Stimulated activated CD8-positive, alpha-beta memory T cell treated with anti-CD3 and anti-CD28 coated beads, Interleukin-7, amount 100 ng/mL, for 48 hours (primary cell): ENCODE data around the gene GPR84.

Source experiments
- DNase-seq, 2 donors: peaks; one replicate each; pipeline ENCODE4 v3.0.0-alpha.2; 2020; ENCODE audit warnings: low read depth in 1 of 2; ENCODE audit errors: extremely low read depth in 1 of 2

Gene GPR84

DNA sequence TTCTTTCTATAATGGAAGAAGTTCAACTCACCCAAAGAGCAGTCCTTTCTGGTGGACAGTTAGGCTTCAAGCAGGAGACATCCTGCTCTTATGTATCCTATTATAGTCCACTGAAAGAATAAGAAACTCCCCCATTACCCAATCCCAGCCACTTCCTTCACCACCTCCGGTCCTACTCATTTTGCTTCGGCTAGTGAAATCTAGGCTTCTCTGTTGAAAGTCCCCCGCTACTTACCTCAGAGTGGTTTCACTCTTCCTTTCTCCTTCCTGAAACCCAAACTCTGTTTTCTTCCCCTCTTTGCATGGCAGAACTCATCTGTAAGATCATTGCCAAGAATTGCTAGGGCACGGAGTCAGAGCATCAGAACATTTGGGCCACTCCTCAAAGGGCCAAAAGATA lies at the start of gene GPR84:
Gene GPR84, minus strand, starts transcription at position 74 of the 400 bp plus-strand sequence. CDS start 635 bp downstream, outside the sequence.
- peak in 1 of 2 donors; percentile 45 for DNase-seq

DNA sequence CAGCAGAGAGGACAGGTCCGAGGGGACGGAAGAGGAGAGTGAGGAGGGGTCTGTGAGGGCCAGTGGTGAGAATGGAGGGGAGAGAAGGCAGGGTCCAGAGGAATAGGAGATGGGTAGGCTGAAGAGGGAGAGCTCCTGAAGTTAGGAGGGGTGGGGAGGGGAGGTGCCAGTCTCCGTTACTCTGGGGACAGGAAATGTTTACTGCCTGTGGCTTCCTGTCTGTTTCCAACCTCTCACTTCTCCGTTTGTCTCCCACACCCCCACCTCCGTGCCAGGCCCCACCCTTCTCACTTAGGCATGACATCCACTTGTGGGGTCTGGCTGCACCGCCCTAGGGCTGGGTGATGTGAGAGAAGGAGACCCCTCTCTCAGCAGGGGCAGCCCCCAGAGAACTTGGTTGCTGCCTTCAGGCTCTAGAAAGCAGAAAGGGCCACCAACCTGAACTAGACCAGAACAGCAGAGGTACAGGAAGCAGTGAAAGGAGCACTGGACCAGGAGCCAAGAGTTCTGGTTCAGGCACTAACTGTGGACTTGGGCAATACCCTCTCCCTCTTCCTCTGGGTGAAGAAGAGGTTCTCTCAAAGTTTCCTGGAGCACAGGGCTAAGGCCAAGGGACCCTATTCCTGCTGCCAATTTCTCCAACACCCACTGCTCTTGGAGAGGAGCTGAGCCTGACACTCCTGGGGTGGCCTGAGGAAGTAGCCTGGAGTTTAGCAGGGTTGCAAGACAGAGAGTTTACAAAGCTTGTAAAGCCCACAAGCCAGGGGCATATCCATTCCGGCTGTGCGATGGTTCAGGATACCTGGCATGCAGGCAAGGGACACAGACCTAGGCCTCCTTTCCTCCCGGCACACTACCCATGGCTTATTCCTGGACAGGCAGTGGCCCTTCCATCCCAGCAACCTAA lies 49.3 kb upstream of the GPR84 start:
- peak; percentile 41 to 62 for DNase-seq

DNA sequence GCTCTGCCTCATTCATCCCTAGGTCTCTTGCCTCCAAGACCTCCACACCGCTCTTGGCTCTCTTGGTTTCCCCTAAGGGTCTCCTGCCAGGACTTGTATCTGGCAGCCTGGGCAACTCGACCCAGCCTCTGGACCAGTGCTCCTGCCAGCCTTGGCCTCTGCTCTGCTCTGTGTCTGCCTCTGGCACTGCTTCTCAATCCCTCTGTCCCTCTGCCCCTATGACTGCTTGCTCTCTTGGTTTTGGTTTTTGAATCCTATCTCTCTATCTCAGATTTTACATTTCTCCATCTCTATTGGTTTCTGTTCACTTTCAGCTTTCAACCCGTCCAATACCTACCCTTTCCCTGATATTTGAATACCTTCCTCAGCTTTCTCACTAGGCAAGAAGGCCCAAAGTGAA lies 48.5 kb upstream of the GPR84 start:
- DNase-seq = no peak

DNA sequence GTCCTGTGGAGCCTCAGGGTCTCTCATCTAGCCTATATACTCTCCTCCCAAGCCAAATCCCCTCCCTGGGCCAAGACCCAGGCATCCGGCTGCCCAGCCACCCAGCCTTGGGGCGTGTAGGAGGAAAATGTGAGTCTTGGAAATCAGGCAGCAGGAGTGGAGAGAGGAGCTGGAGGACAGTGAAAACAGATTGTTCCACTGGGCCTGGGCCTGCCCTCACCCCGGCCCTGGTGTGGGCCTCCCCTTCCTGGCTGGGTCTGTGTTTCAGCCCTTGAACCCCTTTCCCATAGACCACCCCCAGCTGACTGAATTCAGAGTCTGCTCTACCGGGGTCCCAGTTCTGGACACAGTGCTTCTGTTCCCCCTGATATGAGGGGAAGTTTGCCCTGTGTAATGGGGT lies 48.1 kb upstream of the GPR84 start:
- no peak for DNase-seq

DNA sequence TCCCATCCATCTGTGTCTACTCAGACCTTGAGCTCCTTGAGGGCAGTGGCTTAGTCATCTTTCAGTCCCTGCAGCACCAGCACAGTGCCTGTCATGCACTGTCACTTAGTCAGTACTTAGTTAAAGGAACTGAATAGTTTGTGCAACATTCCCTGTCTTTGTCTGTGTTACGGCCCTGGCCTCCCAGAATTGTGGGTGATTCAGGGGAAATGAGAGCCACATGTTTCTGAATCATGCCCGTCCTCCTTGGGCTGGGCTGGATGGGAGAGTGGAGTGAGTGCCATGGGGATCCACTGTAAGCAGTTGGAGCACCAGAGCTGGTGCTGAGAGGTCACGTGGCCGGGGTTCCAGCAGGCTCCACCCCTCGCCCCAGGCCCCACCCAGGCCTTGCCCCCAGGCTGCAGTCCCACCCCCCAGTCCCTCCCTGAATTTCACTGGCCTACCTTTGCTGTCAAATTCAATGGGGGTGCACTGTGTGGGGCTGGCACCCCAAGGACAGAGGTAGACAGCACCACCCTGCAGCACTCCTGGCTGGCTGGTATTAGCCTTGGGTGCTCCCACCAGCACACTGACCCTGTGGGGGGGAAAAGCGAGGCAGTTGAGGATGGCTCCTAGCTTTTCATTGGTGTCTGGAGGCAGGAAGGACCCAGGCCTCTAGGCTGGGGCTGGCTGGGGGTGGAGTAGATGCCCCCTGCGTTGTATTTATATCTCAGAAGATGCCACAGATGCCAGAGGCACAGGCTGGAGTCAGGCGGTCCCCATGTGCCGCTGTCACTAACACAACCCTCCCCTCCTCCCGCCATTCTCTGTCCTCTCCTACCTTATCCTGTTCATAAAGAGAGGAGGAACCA lies 47.3 kb upstream of the GPR84 start:
- DNase-seq = peak in 1 of 2 donors; percentile 39

DNA sequence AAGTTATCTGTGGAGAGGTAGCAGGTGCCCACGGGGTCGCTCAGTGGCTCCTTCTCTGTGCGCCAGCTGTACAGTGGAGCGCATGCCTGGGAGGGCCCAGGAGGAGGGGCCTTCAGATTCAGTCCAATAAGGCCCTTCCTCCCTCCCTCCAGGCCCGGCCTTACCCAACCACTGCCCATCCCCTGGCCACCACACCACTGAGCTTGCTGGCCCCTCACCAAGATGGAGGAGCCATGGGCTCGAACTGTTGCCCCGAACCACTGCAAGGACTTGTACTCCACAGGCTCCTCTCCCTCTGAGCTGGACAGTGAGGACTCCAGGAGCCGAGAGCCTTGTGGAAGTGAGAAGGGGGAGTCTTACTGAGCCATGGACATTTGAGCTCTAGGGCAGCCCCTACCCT lies 45.0 kb upstream of the GPR84 start:
- DNase-seq = no peak

DNA sequence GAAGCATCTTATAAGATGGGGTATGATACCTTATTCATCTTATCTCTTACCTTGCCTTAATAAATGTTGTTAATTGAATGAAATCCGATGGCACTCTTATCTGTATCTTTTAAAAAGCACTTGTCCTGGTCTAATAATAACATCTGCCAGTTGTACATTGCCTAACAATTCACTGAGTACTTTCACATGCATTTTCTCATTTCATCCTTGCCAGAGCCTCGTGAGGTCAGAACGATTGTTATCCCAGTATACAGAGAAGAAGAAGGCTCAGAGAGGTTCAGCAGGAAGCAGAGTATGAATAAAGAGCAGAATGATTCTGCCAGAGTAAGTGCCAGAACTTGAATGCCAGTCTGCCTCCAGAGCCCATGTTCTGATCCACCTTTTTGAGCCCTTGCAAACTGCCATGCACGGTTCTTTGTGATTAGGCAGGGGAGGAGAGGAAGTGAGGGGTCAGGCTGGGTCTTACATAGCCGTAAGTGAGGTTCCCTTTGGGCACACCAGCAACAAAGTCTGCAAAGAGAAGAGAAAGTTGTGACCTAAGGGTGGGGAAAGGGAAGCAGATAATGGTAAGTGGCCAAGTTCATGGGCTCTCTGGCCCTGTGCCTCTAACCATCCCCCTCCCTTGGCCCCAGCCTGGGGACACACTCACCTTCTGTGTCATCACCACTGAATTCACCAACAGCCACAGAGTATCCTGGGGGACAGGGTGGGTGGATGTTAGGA lies 43.1 kb upstream of the GPR84 start:
- DNase-seq = no peak

DNA sequence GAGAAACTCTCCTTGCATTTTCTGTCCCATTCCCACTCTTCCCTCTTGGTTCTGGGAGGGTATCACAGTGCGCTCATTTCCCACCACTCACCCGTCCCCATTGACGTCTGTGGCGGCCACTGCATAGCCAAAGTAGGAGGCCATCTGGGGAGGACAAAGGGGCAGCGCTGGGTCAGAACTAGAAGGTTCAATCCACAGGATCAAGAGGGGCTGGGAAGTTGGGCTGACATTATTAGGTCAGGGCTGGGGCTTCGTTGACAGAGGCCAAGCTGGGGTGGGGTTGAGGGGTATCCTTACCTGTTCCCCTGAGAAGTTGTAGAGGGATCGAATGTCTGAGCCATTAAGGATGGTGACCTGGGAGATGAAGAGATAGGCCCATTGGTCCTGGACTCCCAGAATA lies 41.3 kb upstream of the GPR84 start:
- DNase-seq = no peak

DNA sequence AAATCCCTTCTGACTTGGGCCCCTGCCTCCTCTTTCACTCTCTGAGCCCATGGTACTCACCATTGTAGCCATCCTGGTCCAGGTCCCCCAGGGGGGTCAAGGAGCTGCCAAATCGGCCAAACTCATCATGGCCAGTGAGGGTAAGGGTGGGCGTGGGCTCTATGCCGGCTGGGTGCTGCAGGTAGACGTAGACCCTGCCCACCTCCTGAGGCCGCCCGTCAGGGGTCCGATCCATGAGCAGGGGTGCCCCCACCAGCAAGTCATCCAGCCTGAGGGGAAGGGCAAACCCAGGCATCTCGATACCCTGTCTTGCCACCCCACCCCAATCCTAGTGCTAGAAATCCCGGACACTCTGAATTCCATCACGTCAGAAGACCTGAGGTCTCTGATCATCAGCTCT lies 40.8 kb upstream of the GPR84 start:
- DNase-seq = no peak

DNA sequence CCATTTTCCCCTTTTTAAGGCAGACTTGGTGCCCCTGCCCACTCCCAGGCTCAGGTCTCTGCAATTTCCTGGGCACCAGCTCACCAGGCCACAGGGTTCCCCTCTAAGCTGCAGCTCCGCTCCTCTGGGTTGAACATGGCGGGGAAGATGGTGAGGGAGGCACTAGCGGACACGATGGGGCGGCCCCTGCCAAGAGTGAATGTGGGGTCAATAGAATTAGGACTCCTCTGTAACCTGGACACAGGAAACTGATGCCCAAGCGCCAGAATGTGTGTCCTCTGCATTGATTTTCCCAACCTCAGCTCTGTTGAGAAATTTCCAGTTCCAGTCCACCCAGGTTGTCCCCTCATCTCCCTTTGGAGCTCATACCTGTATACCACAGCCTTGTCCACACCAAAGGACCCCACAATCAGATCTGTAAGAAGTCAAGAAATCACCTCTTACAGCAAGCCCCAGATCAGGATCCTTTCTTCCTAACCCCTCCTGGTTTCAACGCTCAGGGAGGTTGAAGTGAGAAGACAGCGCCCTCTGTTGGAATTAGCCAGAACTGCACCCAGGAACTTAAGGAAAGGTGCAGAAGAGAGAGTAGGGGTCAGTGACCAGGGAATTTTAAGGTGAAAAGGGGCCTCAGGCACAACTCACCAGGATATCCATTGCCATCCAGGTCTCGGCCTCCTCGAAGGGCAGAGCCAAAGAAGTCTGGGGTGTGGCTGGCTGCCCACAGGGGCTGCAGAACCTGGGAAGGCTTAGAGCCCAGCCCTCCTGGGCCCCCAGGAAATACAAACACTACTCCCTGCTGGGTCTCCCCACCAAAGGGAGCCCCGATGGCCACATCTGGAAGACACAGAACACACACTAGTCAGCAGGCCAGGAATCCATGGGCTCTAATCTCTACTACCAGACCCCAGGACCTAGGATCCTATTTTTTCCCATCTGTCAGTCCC lies 40.0 kb upstream of the GPR84 start:
- DNase-seq = peak in 1 of 2 donors; percentile 36

DNA sequence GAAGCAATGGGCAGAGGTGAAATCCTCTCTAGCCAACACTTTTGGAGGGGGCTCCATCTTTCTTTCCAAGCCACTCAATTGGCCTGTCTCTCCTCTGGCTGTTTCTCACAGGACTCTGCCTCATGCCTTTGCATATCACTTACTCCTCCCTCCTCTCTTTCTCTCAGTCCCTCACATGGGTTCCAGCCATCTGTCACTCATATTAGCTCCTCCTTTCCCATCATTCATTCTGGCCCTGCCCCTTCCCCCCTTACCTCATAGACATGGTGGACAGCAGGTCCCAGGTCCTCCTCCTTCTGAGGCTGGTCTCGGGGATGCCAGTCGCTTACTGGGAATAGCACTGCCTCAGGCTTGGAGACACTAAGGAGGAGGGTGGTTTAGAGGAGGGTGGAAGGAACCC lies 36.8 kb upstream of the GPR84 start:
- no peak for DNase-seq

DNA sequence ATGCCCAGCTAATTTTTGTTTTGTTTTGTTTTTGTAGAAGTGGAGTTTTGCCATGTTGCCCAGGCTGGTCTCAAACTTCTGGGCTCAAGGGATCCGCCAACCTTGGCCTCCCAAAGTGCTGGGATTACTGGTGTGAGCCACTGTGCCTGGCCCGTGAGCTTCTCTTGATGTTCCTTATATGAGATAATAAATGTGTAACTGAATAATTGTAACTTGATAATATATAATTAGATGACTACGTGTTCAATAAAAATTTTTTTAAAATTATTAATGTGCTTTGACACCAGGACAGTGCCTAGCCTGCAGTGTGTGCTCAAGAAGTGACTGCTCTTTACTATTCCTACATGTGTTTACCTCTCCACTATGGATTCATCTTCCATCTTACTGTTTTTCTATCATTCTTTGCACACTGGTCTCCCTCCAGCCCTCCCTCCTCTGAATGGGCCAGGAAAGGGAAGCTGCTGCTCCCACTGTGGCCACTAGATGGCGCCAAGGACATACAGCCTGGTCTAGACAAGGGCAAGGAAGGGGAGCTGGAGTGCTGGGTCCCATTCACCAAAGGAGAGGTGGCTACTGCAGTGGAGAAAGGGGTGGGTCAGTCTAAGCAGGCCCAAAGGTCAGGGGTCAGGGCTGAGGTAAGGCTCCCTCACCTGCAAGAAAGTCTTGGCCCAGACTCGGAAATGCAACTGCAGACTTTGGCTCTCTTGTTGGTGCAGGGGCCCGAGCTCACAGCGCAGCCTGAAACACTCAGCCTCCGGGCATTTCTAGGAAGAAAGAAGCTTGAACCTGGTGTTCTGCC lies 34.9 kb upstream of the GPR84 start:
- DNase-seq = peak; percentile 63 to 69

DNA sequence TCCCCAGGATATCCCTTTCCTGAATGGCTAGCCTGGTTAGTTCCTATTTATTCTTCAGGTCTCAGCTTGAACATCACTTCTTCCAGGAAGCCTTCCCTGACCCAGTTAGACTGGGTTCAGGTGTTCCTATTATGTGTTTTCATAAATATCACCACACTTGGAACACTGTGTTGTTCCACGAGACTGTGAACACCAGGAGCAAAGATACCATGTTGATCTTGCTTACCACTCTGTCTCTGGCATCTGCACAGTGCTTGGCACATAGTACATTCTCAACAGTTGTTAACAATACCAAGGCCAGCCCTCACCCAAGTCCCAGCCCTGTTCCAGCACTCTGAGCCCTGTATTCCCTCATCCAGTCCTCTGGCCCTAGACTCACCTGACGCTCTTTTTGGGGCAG lies 33.9 kb upstream of the GPR84 start:
- no peak for DNase-seq

DNA sequence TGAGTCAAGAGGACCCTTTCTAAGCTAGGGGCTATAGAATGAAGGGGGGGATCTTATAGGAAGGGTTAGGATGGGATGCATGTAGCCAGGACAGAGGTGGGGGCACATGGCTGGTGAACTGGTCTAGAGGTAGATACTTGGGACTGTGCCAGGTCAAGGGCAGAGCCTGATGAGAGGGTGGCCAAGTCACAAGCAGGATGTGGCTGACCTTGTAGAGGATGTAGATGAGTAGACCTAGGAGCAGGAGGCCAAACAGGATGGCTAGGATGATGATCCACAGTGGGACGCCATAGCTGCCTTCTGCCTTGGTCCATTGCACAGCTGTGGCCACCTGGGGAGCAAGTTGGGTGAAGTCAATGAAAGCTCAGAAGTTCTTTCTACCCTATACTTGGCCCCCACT lies 32.9 kb upstream of the GPR84 start:
- no peak for DNase-seq

DNA sequence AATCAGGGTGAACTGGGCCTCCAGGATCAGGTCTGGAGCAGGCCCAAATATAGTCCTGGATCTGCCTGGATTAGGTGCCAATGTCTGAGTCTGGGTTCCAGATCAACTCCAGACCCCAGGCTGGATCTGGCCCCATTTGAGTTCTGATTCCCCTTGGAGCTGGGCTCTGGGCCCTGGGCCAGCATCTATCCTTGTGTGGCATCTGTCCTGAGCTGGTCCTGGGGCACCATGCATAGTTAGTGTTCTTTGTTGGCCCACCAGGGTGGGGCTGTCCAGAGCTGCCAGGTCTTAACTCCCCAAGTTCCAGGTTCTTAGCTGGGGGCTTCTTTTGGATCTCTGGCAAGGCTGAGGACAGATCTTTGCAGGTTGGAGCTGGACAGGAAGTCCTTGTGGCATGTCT lies 31.3 kb upstream of the GPR84 start:
- DNase-seq = no peak

DNA sequence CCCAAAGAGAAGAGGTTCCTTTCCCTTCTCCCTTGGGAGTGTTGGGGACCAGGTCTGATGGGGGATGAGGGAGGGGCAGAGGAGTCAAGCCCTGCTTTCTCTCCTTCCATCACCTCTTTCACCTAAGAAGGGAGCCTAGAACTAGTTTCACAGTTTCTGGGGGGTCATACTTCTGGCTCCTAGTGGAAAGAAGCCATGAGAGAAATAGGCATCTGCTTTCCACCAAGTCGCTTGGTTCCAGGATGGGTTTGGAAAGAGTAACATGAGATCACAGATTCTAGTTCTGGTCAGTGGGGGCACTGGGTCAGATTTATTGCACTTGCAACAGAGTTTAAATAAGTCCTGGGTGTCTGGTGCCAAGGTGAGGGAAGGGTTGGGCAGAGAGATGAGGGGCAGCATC lies 30.7 kb upstream of the GPR84 start:
- no peak for DNase-seq

DNA sequence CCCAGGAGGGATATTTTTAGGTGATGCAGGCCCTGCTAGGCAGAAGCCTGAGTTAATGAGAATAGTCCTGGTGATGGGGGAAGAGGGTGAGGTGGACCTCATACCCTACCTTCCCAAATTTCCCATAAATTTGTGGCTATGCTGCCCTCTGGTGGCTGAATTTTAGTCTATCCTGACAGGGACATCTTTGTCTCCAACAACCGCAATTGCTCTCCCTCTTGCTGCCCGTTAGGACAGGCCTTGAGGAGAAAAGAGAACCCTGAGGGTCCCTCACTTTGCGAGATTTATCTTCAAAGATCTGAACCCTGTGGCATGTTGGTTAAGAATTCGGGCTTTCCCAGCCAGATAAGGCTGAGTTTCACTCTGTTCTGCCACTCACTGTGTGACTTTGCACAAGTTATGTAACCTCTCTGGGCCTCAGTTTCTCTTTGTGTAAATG lies 30.0 kb upstream of the GPR84 start:
- DNase-seq = no peak

DNA sequence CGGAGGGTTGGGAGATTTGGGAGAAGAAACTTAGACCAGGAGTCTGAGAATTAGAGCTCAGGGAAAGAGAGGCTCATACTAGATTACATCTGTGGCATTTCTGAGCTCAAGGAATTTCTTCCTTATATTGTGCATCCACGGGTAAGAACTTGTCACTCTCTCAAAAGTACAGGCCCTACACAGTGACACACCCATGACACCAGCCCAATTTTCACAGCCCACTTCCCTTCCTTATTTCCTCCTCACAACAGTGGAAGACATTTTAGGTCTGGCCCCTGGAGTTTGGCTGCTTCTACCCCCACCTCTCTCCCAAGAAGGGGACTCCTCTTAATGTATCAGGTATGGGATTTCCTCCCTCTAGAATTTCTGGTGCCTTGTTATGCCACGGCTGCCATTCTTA lies 29.5 kb upstream of the GPR84 start:
- no peak for DNase-seq

DNA sequence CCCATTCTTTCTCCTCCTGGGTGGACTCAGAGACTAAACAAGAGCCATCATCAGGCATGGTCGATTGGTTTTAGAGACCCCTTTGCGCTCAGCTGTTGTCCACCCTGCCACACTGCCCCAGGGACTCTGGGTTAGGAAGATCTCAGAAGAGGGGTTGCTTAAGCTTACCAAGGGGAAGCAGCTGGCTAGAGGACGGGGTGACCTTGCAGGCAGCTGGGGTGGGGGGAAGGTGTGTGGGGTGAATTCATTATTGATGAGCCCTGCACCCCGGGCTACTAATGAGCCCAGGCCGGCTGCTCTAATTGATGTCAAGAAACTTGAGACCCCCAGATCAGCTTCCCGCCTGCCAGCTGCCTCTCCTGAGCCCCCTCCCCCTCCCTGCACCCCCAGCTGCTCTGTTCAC lies 28.9 kb upstream of the GPR84 start:
- no peak for DNase-seq
